ENCODE data around the gene CCKAR. TPM values are rescaled to one million over a fixed set of nuclear protein-coding genes. Genes with fewer than 3 reads are reported as not detected.

CCKAR gene
- total and polyA plus RNA-seq, 2 of the 8 experiments (the other 6 are each of a cell fraction or from before 2014, with no cell fraction given) = not detected

- ChIA-PET CTCF (ENCODE audit: partially characterized antibody) (interaction anchor here (0.5 to 1.2 kb wide), 2 partner anchors 8 to 543 kb away, joined by 3 read pairs; no protein-coding TSS in a partner anchor), POLR2A (ENCODE audit: partially characterized antibody) (no interaction called here)
- Histone ChIP-seq H3K4ac (replicated peaks; ENCODE audit: insufficient read length, low read depth, low read length) (no peak overlapping the region), H3K4me2 (ENCODE audit: insufficient read depth in 1 of 2, low read depth in 2 of 2, low read length in 2 of 2) (no peak overlapping the region), H3K14ac (ENCODE audit: insufficient read length) (no peak overlapping the region), H3K79me1 (ENCODE audit: low read depth, low read length) (no peaks in the 10 kb centered on the region), H3K27me3 (replicated peaks in 1 of 4; ENCODE audit: control insufficient read depth in 3 of 4, extremely low read depth in 1 of 4, insufficient read depth in 3 of 4, low read length in 3 of 4) (no peaks in the 10 kb centered on the region), H2BK120ac (replicated peaks; ENCODE audit: low read depth, low read length) (no peak overlapping the region), H2BK12ac (ENCODE audit: low read depth, low read length) (no peak overlapping the region), H3K23me2 (ENCODE audit: low read depth, low read length) (no peaks in the 10 kb centered on the region), H3K4me1 (replicated peaks in 1 of 4; ENCODE audit: control insufficient read depth in 3 of 4, insufficient read depth in 4 of 4, low read length in 3 of 4) (no peaks in the 10 kb centered on the region), H3K27ac (ENCODE audit: low read depth, low read length) (no peak overlapping the region), H2BK5ac (ENCODE audit: low read depth, low read length) (no peak overlapping the region), H2AFZ (ENCODE audit: low read length) (no peak overlapping the region), H2BK15ac (ENCODE audit: low read length) (no peak overlapping the region), H3K79me2 (ENCODE audit: control insufficient read depth in 1 of 2, insufficient read depth in 2 of 2, low read length in 2 of 2) (no peaks in the 10 kb centered on the region), H3K56ac (replicated peaks; ENCODE audit: insufficient read length, low read depth, low read length) (no peak overlapping the region), H4K8ac (ENCODE audit: extremely low read depth, insufficient read depth, low read length) (no peak overlapping the region), H2AK5ac (ENCODE audit: low read depth, low read length) (no peak overlapping the region), H2BK20ac (ENCODE audit: low read length) (no peak overlapping the region), H4K5ac (ENCODE audit: insufficient read length, low read depth, low read length) (no peak overlapping the region), H3K23ac (ENCODE audit: insufficient read length) (no peak overlapping the region), H3K4me3 (ENCODE audit: extremely low read depth in 1 of 4, insufficient read depth in 2 of 4, low read depth in 3 of 4, low read length in 4 of 4) (no peak overlapping the region), H3K18ac (ENCODE audit: extremely low read depth, low read length) (no peak overlapping the region), H3K36me3 (ENCODE audit: control insufficient read depth in 2 of 4, insufficient read depth in 4 of 4, low read length in 3 of 4) (no peaks in the 10 kb centered on the region), H3K9me3 (ENCODE audit: insufficient read depth in 2 of 2, low read depth in 1 of 2, low read length in 1 of 2) (no peaks in the 10 kb centered on the region; a peak in 1 of 4 replicates), H3K9ac (replicated peaks in 1 of 4; ENCODE audit: extremely low read depth in 1 of 4, low read depth in 3 of 4, low read length in 3 of 4) (no peak overlapping the region), H4K91ac (replicated peaks; ENCODE audit: insufficient read length, low read length) (no peak overlapping the region), H4K20me1 (replicated peaks in 1 of 2; ENCODE audit: control insufficient read depth in 1 of 2, insufficient read depth in 2 of 2, low read length in 2 of 2) (no peaks in the 10 kb centered on the region)
- 91% methylated on average over 10 of the region's 10 CpGs; no CpG with 5 or more reads in 1 of the 2 experiments for WGBS, 2 experiments (ENCODE audit: extremely low coverage in 1 of 2, insufficient coverage in 1 of 2, insufficient read length in 1 of 2, insufficient replicate concordance in 2 of 2, low coverage in 1 of 2, low lambda C conversion rate in 2 of 2, missing lambda C conversion rate in 1 of 2)
- FAIRE-seq (no peak), DNase-seq (ENCODE audit: low read depth in 1 of 2, low spot score in 2 of 2) (no peak)
- TF ChIP-seq CHD1 (IDR thresholded peaks at IDR 0.05; ENCODE audit: low read depth, low read length) = no peak
- TF ChIP-seq YY1 (IDR thresholded peaks at IDR 0.05; ENCODE audit: low read depth, low read length) = no peak
- TF ChIP-seq BRCA1 (IDR thresholded peaks at IDR 0.05; ENCODE audit: low read depth, low read length) = no peak
- no peak for TF ChIP-seq SP1 (IDR thresholded peaks at IDR 0.05; ENCODE audit: low read depth, low read length)
- no peak for TF ChIP-seq SP4 (IDR thresholded peaks at IDR 0.05; ENCODE audit: low read length)
- TF ChIP-seq HDAC2 (IDR thresholded peaks at IDR 0.05; ENCODE audit: borderline replicate concordance in 1 of 2, low read depth in 2 of 2, low read length in 2 of 2) = no peak
- TF ChIP-seq TBP (IDR thresholded peaks at IDR 0.05; ENCODE audit: low read depth, low read length) = no peak
- TF ChIP-seq POU5F1 (IDR thresholded peaks at IDR 0.05; ENCODE audit: low read depth, low read length) = no peak
- TF ChIP-seq SAP30 (IDR thresholded peaks at IDR 0.05; ENCODE audit: insufficient read depth, insufficient replicate concordance, low read length) = no peak
- TF ChIP-seq NANOG (IDR thresholded peaks at IDR 0.05; ENCODE audit: insufficient read depth, low read depth, low read length, poor library complexity, severe bottlenecking) = no peak
- TF ChIP-seq ATF3 (IDR thresholded peaks at IDR 0.05; ENCODE audit: insufficient read depth, low read depth, low read length) = no peak
- TF ChIP-seq HDAC6 (IDR thresholded peaks at IDR 0.05; ENCODE audit: low read depth, low read length) = no peak
- TF ChIP-seq CBX5 (IDR thresholded peaks at IDR 0.05; ENCODE audit: low read depth, low read length) = no peak
- no peak for TF ChIP-seq SIRT6 (IDR thresholded peaks at IDR 0.05; ENCODE audit: low read length)
Measured at GRCh38 chr4:26466578-26467270, 23.6 kb downstream of the CCKAR start.
